ENCODE results near the gene ITFG1.

- TF ChIP-seq EHMT2 (IDR thresholded peaks at IDR 0.05; ENCODE audit: borderline replicate concordance, low read depth, low read length) (no peak), FOXP1 (IDR thresholded peaks at IDR 0.05) (no peak), FOXP1 (CRISPR knock-in tag; IDR thresholded peaks at IDR 0.05) (no peak), HOMEZ (CRISPR knock-in tag; IDR thresholded peaks at IDR 0.05; ENCODE audit: low read depth) (no peak), SP2 (CRISPR knock-in tag; IDR thresholded peaks at IDR 0.05) (no peak), ZNF558 (CRISPR knock-in tag; IDR thresholded peaks at IDR 0.05; ENCODE audit: borderline replicate concordance) (no peak), ESRRA (CRISPR knock-in tag; IDR thresholded peaks at IDR 0.05; ENCODE audit: low read depth) (no peak), ZNF24 (IDR thresholded peaks at IDR 0.05) (no peak), HDAC2 (CRISPR knock-in tag; IDR thresholded peaks at IDR 0.05) (no peak), ZNF275 (CRISPR knock-in tag; IDR thresholded peaks at IDR 0.05; ENCODE audit: borderline replicate concordance) (no peak), THYN1 (CRISPR knock-in tag; IDR thresholded peaks at IDR 0.05; ENCODE audit: borderline replicate concordance, low read depth) (no peak)
These were observed 47.8 kb downstream of the ITFG1 start for GRCh38 chr16:47413041-47413440.

All from HepG2 (cell line).